Measurements from ENCODE around the gene CCDC82.

The CCDC82 gene

DNA sequence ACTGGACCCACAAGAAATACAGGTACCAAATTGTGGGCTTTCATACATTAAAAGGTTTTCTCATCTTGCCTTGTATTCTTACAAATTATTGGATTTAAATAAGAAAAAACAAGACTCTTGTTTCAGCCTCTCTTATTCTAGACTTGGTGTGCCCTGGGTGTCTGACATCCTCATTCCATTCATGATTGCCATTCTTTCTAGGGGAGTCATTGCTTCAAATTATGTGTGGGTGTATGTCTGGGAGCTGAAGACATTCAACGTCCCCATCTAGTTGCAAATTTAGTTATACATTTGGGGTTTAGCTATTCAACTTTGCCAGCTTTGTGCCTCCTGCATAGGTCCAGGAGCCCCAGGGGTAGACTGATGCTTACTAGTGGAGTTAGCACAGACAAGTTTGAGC lies 64.8 kb downstream of the CCDC82 start:
- H2AFZ ChIP-seq (ENCODE audit: low read length), result no peak overlapping the region
- H3K4me2 ChIP-seq (ENCODE audit: low read length), result no peak overlapping the region
- no peak overlapping the region for H3K4me3 ChIP-seq (ENCODE audit: low read depth, low read length, poor library complexity, severe bottlenecking)
- H3K79me2 ChIP-seq (ENCODE audit: insufficient read depth, low read length), result no peaks in the 10 kb centered on the region
- no peaks in the 10 kb centered on the region for H3F3A ChIP-seq (ENCODE audit: insufficient read depth, low read length)
- H3K9me2 ChIP-seq (ENCODE audit: low read depth, low read length), result no peaks in the 10 kb centered on the region
- no peaks in the 10 kb centered on the region for H3K27me3 ChIP-seq (ENCODE audit: insufficient read depth, low read length)
- H3K9ac ChIP-seq (ENCODE audit: low read length), result no peak overlapping the region
- TF ChIP-seq, protein P1, sequence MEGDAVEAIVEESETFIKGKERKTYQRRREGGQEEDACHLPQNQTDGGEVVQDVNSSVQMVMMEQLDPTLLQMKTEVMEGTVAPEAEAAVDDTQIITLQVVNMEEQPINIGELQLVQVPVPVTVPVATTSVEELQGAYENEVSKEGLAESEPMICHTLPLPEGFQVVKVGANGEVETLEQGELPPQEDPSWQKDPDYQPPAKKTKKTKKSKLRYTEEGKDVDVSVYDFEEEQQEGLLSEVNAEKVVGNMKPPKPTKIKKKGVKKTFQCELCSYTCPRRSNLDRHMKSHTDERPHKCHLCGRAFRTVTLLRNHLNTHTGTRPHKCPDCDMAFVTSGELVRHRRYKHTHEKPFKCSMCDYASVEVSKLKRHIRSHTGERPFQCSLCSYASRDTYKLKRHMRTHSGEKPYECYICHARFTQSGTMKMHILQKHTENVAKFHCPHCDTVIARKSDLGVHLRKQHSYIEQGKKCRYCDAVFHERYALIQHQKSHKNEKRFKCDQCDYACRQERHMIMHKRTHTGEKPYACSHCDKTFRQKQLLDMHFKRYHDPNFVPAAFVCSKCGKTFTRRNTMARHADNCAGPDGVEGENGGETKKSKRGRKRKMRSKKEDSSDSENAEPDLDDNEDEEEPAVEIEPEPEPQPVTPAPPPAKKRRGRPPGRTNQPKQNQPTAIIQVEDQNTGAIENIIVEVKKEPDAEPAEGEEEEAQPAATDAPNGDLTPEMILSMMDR (IDR thresholded peaks at IDR 0.05; ENCODE audit: low read length), result no peak
- no peak for TF ChIP-seq EZH2 (IDR thresholded peaks at IDR 0.05; ENCODE audit: borderline replicate concordance, low read length)
- no peaks in the 10 kb centered on the region for H4K20me1 ChIP-seq (ENCODE audit: insufficient read depth, low read length)
- peaks cover 19% of the 10 kb centered on the region for H3K4me1 ChIP-seq (ENCODE audit: insufficient read depth, low read length, severe bottlenecking)
- H3K27ac ChIP-seq (ENCODE audit: low read depth, low read length, poor library complexity, severe bottlenecking), result no peak overlapping the region
- H3K36me3 ChIP-seq (ENCODE audit: insufficient read depth, low read length), result no peaks in the 10 kb centered on the region
- H3K9me3 ChIP-seq (ENCODE audit: low read length), result no peaks in the 10 kb centered on the region

DNA sequence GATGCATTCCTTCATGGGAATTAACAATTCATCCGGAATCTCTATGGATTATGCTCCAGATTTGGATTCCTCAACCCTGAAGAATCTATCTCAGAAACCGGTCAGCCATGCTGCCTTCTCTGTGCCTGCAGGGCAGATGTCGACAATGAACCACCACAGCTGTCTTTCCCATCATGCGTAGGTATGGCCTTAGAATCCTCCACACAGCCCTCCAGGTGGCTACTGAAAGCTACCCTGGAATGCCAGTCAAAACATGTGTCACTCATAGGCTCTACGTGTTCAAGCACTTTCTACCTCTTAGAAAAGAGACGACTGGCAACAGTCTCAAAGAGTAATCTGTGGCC lies 66.1 kb downstream of the CCDC82 start:
- Histone ChIP-seq H3K27me3 (ENCODE audit: insufficient read depth, low read length) (no peaks in the 10 kb centered on the region), H3K9ac (ENCODE audit: low read length) (no peak overlapping the region), H3K27ac (ENCODE audit: low read depth, low read length, poor library complexity, severe bottlenecking) (no peak overlapping the region), H3K4me3 (ENCODE audit: low read depth, low read length, poor library complexity, severe bottlenecking) (no peak overlapping the region), H3F3A (ENCODE audit: insufficient read depth, low read length) (no peaks in the 10 kb centered on the region), H3K36me3 (ENCODE audit: insufficient read depth, low read length) (no peaks in the 10 kb centered on the region), H3K4me1 (ENCODE audit: insufficient read depth, low read length, severe bottlenecking) (peaks cover 19% of the 10 kb centered on the region), H3K9me3 (ENCODE audit: low read length) (no peaks in the 10 kb centered on the region), H4K20me1 (ENCODE audit: insufficient read depth, low read length) (no peaks in the 10 kb centered on the region), H3K79me2 (ENCODE audit: insufficient read depth, low read length) (no peaks in the 10 kb centered on the region), H2AFZ (ENCODE audit: low read length) (no peak overlapping the region), H3K9me2 (ENCODE audit: low read depth, low read length) (no peaks in the 10 kb centered on the region), H3K4me2 (ENCODE audit: low read length) (no peak overlapping the region)
- TF ChIP-seq, protein P1 (IDR thresholded peaks at IDR 0.05; ENCODE audit: low read length), result no peak
- no peak for TF ChIP-seq EZH2 (IDR thresholded peaks at IDR 0.05; ENCODE audit: borderline replicate concordance, low read length)

DNA sequence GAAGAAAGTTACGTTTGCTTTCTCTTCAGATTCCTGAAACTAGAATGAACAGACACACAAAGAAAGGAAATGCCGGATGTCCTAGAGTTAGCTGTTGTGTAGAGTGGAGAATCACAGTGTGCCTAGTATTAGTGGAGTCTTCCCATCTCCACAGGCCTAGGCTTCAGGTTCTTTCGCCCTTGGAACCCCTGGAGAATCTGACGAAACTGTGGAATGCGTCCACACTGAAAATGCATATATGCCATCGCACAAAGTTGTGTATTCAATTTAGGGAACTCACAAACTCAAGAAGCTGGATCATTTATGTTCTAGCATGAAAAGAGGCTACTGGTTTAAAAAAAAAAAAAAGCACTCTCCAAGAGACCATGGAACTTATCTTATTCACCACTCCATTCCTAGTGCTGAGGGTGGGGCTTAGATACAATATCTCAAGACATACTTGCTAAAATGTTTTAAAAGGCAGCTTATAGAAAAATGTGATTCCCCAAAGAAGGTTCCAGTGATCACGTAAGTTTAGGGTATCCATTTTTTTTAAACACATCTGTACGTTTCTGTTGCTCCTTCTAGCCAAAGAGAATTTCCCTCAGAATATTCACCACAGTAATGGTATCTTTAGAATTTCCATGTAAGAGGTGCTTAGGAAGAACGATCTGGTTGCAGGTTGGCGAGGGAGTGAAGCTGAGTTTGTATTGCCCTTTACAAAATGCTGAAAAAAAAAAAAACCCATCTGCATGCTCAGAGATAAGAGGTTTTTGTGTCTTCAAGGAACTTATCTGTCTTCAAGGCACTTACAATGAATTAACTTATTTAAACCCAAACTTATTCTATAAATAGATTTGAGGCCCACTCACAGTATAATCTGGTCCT lies 66.7 kb downstream of the CCDC82 start:
- no peaks in the 10 kb centered on the region for H3F3A ChIP-seq (ENCODE audit: insufficient read depth, low read length)
- no peaks in the 10 kb centered on the region for H3K79me2 ChIP-seq (ENCODE audit: insufficient read depth, low read length)
- no peak overlapping the region for H2AFZ ChIP-seq (ENCODE audit: low read length)
- no peak overlapping the region for H3K9ac ChIP-seq (ENCODE audit: low read length)
- H3K4me2 ChIP-seq (ENCODE audit: low read length), result no peak overlapping the region
- no peaks in the 10 kb centered on the region for H3K36me3 ChIP-seq (ENCODE audit: insufficient read depth, low read length)
- no peaks in the 10 kb centered on the region for H3K9me3 ChIP-seq (ENCODE audit: low read length)
- H3K9me2 ChIP-seq (ENCODE audit: low read depth, low read length), result no peaks in the 10 kb centered on the region
- H4K20me1 ChIP-seq (ENCODE audit: insufficient read depth, low read length), result no peaks in the 10 kb centered on the region
- H3K27ac ChIP-seq (ENCODE audit: low read depth, low read length, poor library complexity, severe bottlenecking), result no peak overlapping the region
- TF ChIP-seq, protein P1 (IDR thresholded peaks at IDR 0.05; ENCODE audit: low read length), result no peak
- TF ChIP-seq EZH2 (IDR thresholded peaks at IDR 0.05; ENCODE audit: borderline replicate concordance, low read length), result no peak
- H3K27me3 ChIP-seq (ENCODE audit: insufficient read depth, low read length), result no peaks in the 10 kb centered on the region
- peaks cover 19% of the 10 kb centered on the region for H3K4me1 ChIP-seq (ENCODE audit: insufficient read depth, low read length, severe bottlenecking)
- H3K4me3 ChIP-seq (ENCODE audit: low read depth, low read length, poor library complexity, severe bottlenecking), result no peak overlapping the region
